SK-N-MC (cell line): ENCODE data around the gene AUTS2.

Source experiments
- EZH2 ChIP-seq: fragments of 200-600 bp; sonication (generic); IDR thresholded peaks from one replicate; pipeline ENCODE4 v1.6.1; 2017; ENCODE audit warnings: antibody characterized with exemption
- POLR2AphosphoS5 ChIP-seq: IDR thresholded peaks from 2 replicates; pipeline ENCODE4 v1.6.1; 2012; ENCODE audit warnings: mild to moderate bottlenecking, low read depth, low read length, borderline replicate concordance

GRCh38 chr7:70663680-70664079 is 1065.4 kb downstream of the AUTS2 start:
- no peak for TF ChIP-seq EZH2
- TF ChIP-seq POLR2AphosphoS5 = no peak
